Fibroblast of lung (primary cell): ENCODE measurements around the gene NUP85. TPM values are rescaled to one million over a fixed set of nuclear protein-coding genes. Genes with fewer than 3 reads are reported as not detected.
"Not testable (repeated sequence)": the region's sequence is repeated elsewhere in the genome, so short reads cannot be mapped to it uniquely, and the experiment has no call there.

ENCODE experiments used
- DNase-seq, 2 donors: peaks; one replicate each; pipeline versions ENCODE4 v3.0.0 to v3.0.0-alpha.2; 2010; ENCODE audit warnings: low read depth in 2 of 2
- H2AFZ ChIP-seq: 2 replicates; pipeline ENCODE4 v1.5.1; 2012; ENCODE audit warnings: low read length, control low read depth, inconsistent platforms
- H3K27ac ChIP-seq: 2 replicates; pipeline ENCODE4 v1.5.1; 2011; ENCODE audit warnings: low read length, control low read depth; ENCODE audit not compliant: insufficient read depth
- H3K27me3 ChIP-seq: 2 replicates; pipeline ENCODE4 v1.5.1; 2011; ENCODE audit warnings: mild to moderate bottlenecking, low read length; ENCODE audit not compliant: control insufficient read depth, insufficient read depth
- H3K36me3 ChIP-seq: 2 replicates; pipeline ENCODE4 v1.5.1; 2011; ENCODE audit warnings: low read length; ENCODE audit not compliant: control insufficient read depth, insufficient read depth
- H3K4me1 ChIP-seq: 2 replicates; pipeline ENCODE4 v1.5.1; 2011; ENCODE audit warnings: low read length; ENCODE audit not compliant: control insufficient read depth, insufficient read depth; ENCODE audit errors: extremely low read depth
- H3K4me2 ChIP-seq: 2 replicates; pipeline ENCODE4 v1.5.1; 2011; ENCODE audit warnings: low read length, control low read depth; ENCODE audit not compliant: insufficient read depth; ENCODE audit errors: extremely low read depth
- H3K4me3 ChIP-seq, 4 experiments: fragments of 200-600 bp in 1 of 4; sonication (generic) in 1 of 4; replicated peaks in 1 of 4; 2 replicates each; pipeline ENCODE4 v1.5.1; 2011 to 2016; ENCODE audit warnings: low read length in 4 of 4, low read depth in 3 of 4, mild to moderate bottlenecking in 3 of 4, control low read depth in 2 of 4, inconsistent platforms in 1 of 4, mixed read lengths in 1 of 4; ENCODE audit not compliant: insufficient read depth in 1 of 4; ENCODE audit errors: control extremely low read depth in 1 of 4
- H3K79me2 ChIP-seq: 2 replicates; pipeline ENCODE4 v1.5.1; 2012; ENCODE audit warnings: mild to moderate bottlenecking, low read length, inconsistent platforms; ENCODE audit not compliant: control insufficient read depth, insufficient read depth
- H3K9ac ChIP-seq: 2 replicates; pipeline ENCODE4 v1.5.1; 2011; ENCODE audit warnings: mild to moderate bottlenecking, low read length, control low read depth; ENCODE audit not compliant: insufficient read depth
- H3K9me3 ChIP-seq: 2 replicates; pipeline ENCODE4 v1.5.1; 2012; ENCODE audit warnings: low read depth, low read length; ENCODE audit not compliant: control insufficient read depth, insufficient read depth
- H4K20me1 ChIP-seq: 2 replicates; pipeline ENCODE4 v1.5.1; 2011; ENCODE audit warnings: low read length; ENCODE audit not compliant: control insufficient read depth, insufficient read depth; ENCODE audit errors: extremely low read depth
- CTCF ChIP-seq, 2 donors: IDR thresholded peaks in 1 of 2; conservative IDR thresholded peaks in 1 of 2; 1 replicate in 1 of 2; 2 replicates in 1 of 2; pipeline ENCODE4 v1.5.1; 2011 to 2012; ENCODE audit warnings: low read length in 2 of 2, control low read depth in 1 of 2, inconsistent platforms in 1 of 2, low read depth in 1 of 2, mild to moderate bottlenecking in 1 of 2
- EZH2 ChIP-seq: IDR thresholded peaks from 2 replicates; pipeline ENCODE4 v1.5.1; 2012; ENCODE audit warnings: low read length, control low read depth, mild to moderate bottlenecking; ENCODE audit errors: missing control alignments
- polyA plus RNA-seq, 2 donors: library from polyadenylated mRNA; depleted of rRNA in 1 of 2; stranded (reverse) in 1 of 2; unstranded in 1 of 2; fragments of >200 nt; gene quantifications; 2 replicates each; pipeline ENCODE4 v1.2.1, GENCODE V29; 2011 to 2012; ENCODE audit warnings: missing spikeins in 1 of 2
- total RNA-seq: library from RNA; depleted of rRNA; stranded (reverse); fragments of >200 nt; gene quantifications from 2 replicates; pipeline ENCODE4 v1.2.1, GENCODE V29; 2014

Gene NUP85
- total and polyA plus RNA-seq, 2 donors (not counting 1 experiment from before 2014, with no cell fraction given) = 18.5 to 29.6 TPM

DNA sequence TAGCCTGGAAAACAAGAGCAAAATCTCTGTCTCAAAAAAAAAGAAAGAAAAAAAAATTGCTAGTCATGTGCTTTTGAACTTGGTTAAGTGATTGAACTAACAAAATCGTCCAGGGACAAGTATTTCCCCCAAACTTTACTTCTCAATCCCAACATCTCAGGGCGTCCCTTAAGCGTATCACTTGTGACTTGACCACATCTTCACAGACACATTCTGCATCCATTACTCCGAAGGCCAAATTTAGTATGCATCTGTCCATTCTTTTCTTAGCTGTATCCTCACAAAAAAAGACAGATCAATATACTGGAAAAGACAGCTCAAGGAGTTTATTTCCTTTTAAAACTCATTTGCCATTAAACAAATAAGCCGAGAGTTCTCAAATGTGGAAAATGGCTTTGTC is 45.3 kb upstream of the NUP85 start:
- H4K20me1 ChIP-seq = no peaks in the 10 kb centered on the region
- no peak overlapping the region for H2AFZ ChIP-seq
- TF ChIP-seq CTCF (conservative IDR thresholded peaks at IDR 0.05 in 1 of 2, IDR thresholded peaks at IDR 0.05 in 1 of 2; ENCODE audit: low read depth in 1 of 2, low read length in 2 of 2) (no peak), EZH2 (no peak)
- H3K9ac ChIP-seq = no peak overlapping the region
- H3K27me3 ChIP-seq = no peaks in the 10 kb centered on the region
- H3K79me2 ChIP-seq = no peaks in the 10 kb centered on the region
- no peaks in the 10 kb centered on the region for H3K9me3 ChIP-seq
- no peaks in the 10 kb centered on the region for H3K36me3 ChIP-seq
- H3K4me2 ChIP-seq = no peak overlapping the region
- no peak overlapping the region for H3K4me3 ChIP-seq
- DNase-seq = no peak
- H3K27ac ChIP-seq = no peak overlapping the region
- H3K4me1 ChIP-seq = no peaks in the 10 kb centered on the region

DNA sequence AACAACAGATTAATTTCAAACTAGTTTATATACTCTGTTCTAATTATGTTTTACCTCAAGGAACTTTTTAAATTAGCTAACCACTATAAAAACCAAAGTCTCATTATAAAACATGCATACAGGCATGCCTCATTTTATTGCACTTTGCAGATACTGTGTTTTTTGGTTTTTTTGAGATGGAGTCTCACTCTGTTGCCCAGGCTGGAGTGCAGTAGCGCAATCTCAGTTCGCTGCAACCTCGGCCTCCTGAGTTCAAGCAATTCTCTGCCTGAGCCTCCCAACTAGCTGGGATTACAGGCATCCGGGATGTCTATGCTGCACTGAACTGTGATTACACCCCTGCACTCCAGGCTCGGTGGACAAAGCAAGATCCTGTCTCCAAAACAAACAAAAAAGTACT is 42.4 kb upstream of the NUP85 start:
- Histone ChIP-seq H3K4me1 (no peaks in the 10 kb centered on the region), H3K9me3 (no peaks in the 10 kb centered on the region), H3K4me2 (no peak overlapping the region), H2AFZ (no peak overlapping the region), H3K27ac (no peak overlapping the region), H4K20me1 (no peaks in the 10 kb centered on the region), H3K79me2 (no peaks in the 10 kb centered on the region), H3K36me3 (peaks cover 6% of the 10 kb centered on the region), H3K27me3 (no peaks in the 10 kb centered on the region), H3K9ac (no peak overlapping the region), H3K4me3 (no peak overlapping the region)
- no peak for TF ChIP-seq EZH2
- no peak for TF ChIP-seq CTCF (conservative IDR thresholded peaks at IDR 0.05 in 1 of 2, IDR thresholded peaks at IDR 0.05 in 1 of 2; ENCODE audit: low read depth in 1 of 2, low read length in 2 of 2)
- no peak for DNase-seq

DNA sequence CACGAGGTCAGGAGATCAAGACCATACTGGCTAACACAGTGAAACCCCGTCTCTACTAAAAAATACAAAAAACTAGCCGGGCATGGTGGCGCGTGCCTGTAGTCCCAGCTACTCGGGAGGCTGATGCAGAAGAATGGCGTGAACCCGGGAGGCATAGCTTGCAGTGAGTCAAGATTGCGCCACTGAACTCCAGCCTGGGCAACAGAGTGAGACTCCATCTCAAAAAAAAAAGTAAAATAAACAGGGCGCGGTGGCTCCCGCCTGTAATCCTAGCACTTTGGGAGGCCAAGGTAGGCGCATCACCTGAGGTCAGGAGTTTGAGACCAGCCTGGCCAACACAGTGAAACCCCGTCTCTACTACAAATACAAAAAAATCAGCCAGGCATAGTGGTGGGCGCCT is 40.9 kb upstream of the NUP85 start:
- H3K4me1 ChIP-seq, H3K4me2 ChIP-seq, H3K79me2 ChIP-seq, H3K9ac ChIP-seq, H3K4me3 ChIP-seq, H3K27ac ChIP-seq, H2AFZ ChIP-seq, H3K27me3 ChIP-seq, H4K20me1 ChIP-seq, H3K9me3 ChIP-seq, DNase-seq, H3K36me3 ChIP-seq: not testable (repeated sequence)
